GM12891 (cell line): ENCODE results near the gene PLIN5.

Experiments used
- POLR2A ChIP-seq: IDR thresholded peaks from 2 replicates; pipeline ENCODE4 v1.6.1; 2011; ENCODE audit warnings: low read depth, low read length, control low read depth
- POLR2AphosphoS5 ChIP-seq: IDR thresholded peaks from 2 replicates; pipeline ENCODE4 v1.6.1; 2011; ENCODE audit warnings: low read depth, low read length, control low read depth
- SPI1 ChIP-seq: IDR thresholded peaks from 2 replicates; pipeline ENCODE4 v1.6.1; 2011; ENCODE audit warnings: low read depth, low read length, control low read depth
- TAF1 ChIP-seq: IDR thresholded peaks from 2 replicates; pipeline ENCODE4 v1.6.1; 2011; ENCODE audit warnings: low read depth, low read length, control low read depth

DNA sequence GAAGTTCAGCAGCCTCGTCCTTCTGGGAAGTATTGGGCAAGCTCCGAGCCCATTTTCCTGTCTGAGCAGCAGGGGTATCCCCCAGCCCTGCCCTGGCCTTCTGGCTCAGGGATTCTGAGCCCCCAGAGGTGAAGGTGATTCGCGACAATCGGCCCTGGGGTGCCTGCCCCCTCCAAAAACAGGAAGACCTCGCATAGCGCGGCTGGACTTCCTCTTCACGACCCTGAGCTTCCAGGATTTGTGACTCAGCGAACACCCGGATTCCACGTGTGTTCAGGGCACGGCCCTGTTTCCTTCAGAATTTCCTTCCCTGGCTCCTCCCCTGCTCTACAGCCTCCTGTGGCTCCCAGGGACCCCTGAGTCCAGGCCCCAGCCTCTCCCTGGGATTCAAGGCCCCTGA, 24.5 kb upstream of the PLIN5 start, which contains the start of gene SEMA6B:
- TF ChIP-seq POLR2AphosphoS5: no peak
- no peak for TF ChIP-seq POLR2A
- TF ChIP-seq TAF1: no peak
- no peak for TF ChIP-seq SPI1
